PFSK-1 (cell line): Measurements from ENCODE around the gene HDHD5.

Source experiments
- FOXP2 ChIP-seq: optimal IDR thresholded peaks from 2 replicates; pipeline ENCODE3; 2011; ENCODE audit warnings: borderline replicate concordance, control low read depth, inconsistent platforms; ENCODE audit not compliant: insufficient read depth; ENCODE audit errors: extremely low read length, extremely low read depth
- POLR2AphosphoS5 ChIP-seq: IDR thresholded peaks from 2 replicates; pipeline ENCODE4 v1.6.1; 2012; ENCODE audit warnings: low read depth, mild to moderate bottlenecking, control low read depth, low read length, moderate library complexity
- SIN3A ChIP-seq: IDR thresholded peaks from 2 replicates; pipeline ENCODE4 v1.6.1; 2012; ENCODE audit warnings: mild to moderate bottlenecking, low read length, moderate library complexity, borderline replicate concordance; ENCODE audit not compliant: insufficient read depth
- TAF1 ChIP-seq: IDR thresholded peaks from 2 replicates; pipeline ENCODE4 v1.6.1; 2012; ENCODE audit warnings: low read length, control low read depth, borderline replicate concordance; ENCODE audit not compliant: insufficient read depth
- TF ChIP-seq, protein P1 (sequence below), 2 experiments: IDR thresholded peaks; 2 replicates each; pipeline versions ENCODE4 v1.6.1 to v1.8.0; 2011 to 2012; ENCODE audit warnings: low read depth in 2 of 2, low read length in 2 of 2, control low read depth in 1 of 2, inconsistent platforms in 1 of 2, mild to moderate bottlenecking in 1 of 2, moderate library complexity in 1 of 2; ENCODE audit not compliant: insufficient read depth in 1 of 2

HDHD5 gene

GRCh38 chr22:17110791-17111550 lies 48.1 kb downstream of the HDHD5 start:
- TF ChIP-seq, protein P1, sequence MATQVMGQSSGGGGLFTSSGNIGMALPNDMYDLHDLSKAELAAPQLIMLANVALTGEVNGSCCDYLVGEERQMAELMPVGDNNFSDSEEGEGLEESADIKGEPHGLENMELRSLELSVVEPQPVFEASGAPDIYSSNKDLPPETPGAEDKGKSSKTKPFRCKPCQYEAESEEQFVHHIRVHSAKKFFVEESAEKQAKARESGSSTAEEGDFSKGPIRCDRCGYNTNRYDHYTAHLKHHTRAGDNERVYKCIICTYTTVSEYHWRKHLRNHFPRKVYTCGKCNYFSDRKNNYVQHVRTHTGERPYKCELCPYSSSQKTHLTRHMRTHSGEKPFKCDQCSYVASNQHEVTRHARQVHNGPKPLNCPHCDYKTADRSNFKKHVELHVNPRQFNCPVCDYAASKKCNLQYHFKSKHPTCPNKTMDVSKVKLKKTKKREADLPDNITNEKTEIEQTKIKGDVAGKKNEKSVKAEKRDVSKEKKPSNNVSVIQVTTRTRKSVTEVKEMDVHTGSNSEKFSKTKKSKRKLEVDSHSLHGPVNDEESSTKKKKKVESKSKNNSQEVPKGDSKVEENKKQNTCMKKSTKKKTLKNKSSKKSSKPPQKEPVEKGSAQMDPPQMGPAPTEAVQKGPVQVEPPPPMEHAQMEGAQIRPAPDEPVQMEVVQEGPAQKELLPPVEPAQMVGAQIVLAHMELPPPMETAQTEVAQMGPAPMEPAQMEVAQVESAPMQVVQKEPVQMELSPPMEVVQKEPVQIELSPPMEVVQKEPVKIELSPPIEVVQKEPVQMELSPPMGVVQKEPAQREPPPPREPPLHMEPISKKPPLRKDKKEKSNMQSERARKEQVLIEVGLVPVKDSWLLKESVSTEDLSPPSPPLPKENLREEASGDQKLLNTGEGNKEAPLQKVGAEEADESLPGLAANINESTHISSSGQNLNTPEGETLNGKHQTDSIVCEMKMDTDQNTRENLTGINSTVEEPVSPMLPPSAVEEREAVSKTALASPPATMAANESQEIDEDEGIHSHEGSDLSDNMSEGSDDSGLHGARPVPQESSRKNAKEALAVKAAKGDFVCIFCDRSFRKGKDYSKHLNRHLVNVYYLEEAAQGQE (IDR thresholded peaks at IDR 0.05; ENCODE audit: insufficient read depth in 1 of 2, low read depth in 2 of 2, low read length in 2 of 2): no peak
- TF ChIP-seq TAF1: no peak
- no peak for TF ChIP-seq POLR2AphosphoS5
- TF ChIP-seq SIN3A: no peak
- TF ChIP-seq FOXP2: no peak

GRCh38 chr22:17109976-17110375 lies 49.1 kb downstream of the HDHD5 start:
- TF ChIP-seq FOXP2 (no peak), SIN3A (no peak), POLR2AphosphoS5 (no peak), TAF1 (no peak)
- TF ChIP-seq, protein P1 (IDR thresholded peaks at IDR 0.05; ENCODE audit: insufficient read depth in 1 of 2, low read depth in 2 of 2, low read length in 2 of 2): no peak

- TF ChIP-seq, protein P1 (IDR thresholded peaks at IDR 0.05; ENCODE audit: insufficient read depth in 1 of 2, low read depth in 2 of 2, low read length in 2 of 2): no peak
Observed at GRCh38 chr22:17109113-17109865, 49.8 kb downstream of the HDHD5 start.

DNA sequence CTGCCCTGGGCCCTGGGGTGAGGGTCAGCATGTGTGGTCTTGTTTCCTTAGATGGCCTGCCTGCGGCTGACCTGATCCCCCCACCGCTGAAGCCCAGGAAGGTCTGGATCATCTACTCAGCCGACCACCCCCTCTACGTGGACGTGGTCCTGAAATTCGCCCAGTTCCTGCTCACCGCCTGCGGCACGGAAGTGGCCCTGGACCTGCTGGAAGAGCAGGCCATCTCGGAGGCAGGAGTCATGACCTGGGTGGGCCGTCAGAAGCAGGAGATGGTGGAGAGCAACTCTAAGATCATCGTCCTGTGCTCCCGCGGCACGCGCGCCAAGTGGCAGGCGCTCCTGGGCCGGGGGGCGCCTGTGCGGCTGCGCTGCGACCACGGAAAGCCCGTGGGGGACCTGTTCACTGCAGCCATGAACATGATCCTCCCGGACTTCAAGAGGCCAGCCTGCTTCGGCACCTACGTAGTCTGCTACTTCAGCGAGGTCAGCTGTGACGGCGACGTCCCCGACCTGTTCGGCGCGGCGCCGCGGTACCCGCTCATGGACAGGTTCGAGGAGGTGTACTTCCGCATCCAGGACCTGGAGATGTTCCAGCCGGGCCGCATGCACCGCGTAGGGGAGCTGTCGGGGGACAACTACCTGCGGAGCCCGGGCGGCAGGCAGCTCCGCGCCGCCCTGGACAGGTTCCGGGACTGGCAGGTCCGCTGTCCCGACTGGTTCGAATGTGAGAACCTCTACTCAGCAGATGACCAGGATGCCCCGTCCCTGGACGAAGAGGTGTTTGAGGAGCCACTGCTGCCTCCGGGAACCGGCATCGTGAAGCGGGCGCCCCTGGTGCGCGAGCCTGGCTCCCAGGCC lies 50.6 kb downstream of the HDHD5 start:
- TF ChIP-seq SIN3A (no peak), FOXP2 (no peak), POLR2AphosphoS5 (no peak), TAF1 (no peak)
- TF ChIP-seq, protein P1 (IDR thresholded peaks at IDR 0.05; ENCODE audit: insufficient read depth in 1 of 2, low read depth in 2 of 2, low read length in 2 of 2): no peak
